ENCODE measurements around the gene CHRNB1.

CHRNB1 gene

DNA sequence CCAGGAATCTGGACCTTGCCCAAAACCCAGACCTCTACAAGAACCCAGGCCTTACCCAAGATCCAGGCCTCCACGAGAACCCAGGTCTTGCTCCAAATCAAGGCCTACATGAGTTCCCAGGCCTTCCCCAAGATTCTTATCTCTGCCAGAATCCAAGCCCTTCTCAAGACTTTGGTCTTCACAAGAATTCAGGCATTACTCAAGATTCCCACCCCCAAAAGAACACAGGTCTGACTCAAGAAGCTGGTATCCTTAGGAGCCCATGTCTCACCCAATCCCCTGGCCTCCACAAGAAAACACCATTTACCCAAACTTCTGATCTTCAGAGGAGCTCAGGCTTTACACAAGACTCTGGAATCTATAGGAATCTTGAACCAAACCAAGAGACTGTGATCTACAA, 13.6 kb upstream of the CHRNB1 start:
- FAIRE-seq (no peak), DNase-seq (ENCODE audit: insufficient read length) (no peak)
- TF ChIP-seq TAF1 (IDR thresholded peaks at IDR 0.05; ENCODE audit: borderline replicate concordance, low read depth, low read length), result no peak
- TF ChIP-seq POLR2A (IDR thresholded peaks at IDR 0.05; ENCODE audit: low read depth, low read length), result no peak
- no peak for TF ChIP-seq POLR2AphosphoS5 (IDR thresholded peaks at IDR 0.05; ENCODE audit: low read depth, low read length)

DNA sequence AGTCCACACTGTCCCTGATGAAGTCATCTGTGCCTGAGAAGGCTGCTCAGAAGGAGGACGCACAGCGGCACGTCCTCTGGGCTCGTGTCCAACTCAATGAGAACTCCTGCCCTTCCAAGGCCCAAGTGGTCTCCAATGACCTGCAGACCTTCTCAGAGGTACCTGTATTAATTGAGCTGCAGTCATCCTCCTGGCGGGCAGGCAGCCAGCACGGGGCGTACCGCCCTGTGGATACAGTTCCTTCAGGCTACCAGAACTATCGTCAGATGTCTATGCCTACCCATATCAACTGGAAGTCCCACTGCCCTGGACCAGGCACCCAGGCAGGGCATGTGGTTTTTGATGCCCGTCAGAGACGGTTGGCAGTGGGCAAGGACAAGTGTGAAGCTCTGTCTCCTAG, 12.6 kb upstream of the CHRNB1 start:
- DNase-seq (ENCODE audit: insufficient read length) (no peak), FAIRE-seq (no peak)
- TF ChIP-seq POLR2AphosphoS5 (IDR thresholded peaks at IDR 0.05; ENCODE audit: low read depth, low read length) (no peak), POLR2A (IDR thresholded peaks at IDR 0.05; ENCODE audit: low read depth, low read length) (no peak), TAF1 (IDR thresholded peaks at IDR 0.05; ENCODE audit: borderline replicate concordance, low read depth, low read length) (no peak)

DNA sequence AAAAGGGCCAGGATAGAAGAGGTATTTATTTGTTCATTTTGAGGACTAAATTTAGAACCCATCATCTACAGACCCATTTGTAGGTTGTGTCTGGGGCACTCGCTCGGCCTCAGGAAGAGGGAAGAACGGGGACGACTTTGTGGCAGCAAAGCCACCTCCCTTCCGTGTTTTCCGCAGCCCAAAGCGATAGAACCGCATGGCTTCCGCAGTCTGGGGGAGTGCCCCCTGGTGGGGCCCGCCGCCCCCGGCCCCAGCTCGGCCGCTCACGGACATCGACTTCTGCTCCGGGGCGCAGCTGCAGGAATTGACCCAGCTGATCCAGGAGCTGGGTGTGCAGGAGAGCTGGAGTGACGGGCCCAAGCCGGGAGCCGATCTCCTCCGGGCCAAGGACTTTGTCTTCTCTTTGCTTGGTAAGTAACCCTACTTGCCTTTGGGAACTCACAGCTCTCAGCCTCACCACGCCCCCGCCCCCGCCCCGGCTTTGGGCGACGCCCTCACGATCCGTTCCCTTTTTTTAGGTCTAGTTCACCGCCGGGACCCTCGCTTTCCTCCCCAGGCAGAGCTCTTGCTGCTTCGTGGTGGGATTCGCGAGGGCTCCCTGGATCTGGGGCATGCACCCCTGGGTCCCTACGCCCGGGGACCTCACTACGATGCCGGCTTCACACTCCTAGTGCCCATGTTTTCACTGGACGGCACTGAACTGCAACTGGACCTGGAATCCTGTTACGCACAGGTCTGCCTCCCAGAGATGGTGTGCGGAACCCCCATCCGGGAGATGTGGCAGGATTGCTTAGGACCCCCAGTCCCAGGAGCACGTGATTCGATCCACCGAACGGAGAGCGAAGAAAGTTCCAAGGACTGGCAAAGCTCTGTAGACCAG, 8.9 kb upstream of the CHRNB1 start:
- TF ChIP-seq POLR2AphosphoS5 (IDR thresholded peaks at IDR 0.05; ENCODE audit: low read depth, low read length) (no peak), POLR2A (IDR thresholded peaks at IDR 0.05; ENCODE audit: low read depth, low read length) (peak; percentile 40; the same call in 1 of the 2 replicates)
- FAIRE-seq (no peak), DNase-seq (ENCODE audit: insufficient read length) (no peak)

DNA sequence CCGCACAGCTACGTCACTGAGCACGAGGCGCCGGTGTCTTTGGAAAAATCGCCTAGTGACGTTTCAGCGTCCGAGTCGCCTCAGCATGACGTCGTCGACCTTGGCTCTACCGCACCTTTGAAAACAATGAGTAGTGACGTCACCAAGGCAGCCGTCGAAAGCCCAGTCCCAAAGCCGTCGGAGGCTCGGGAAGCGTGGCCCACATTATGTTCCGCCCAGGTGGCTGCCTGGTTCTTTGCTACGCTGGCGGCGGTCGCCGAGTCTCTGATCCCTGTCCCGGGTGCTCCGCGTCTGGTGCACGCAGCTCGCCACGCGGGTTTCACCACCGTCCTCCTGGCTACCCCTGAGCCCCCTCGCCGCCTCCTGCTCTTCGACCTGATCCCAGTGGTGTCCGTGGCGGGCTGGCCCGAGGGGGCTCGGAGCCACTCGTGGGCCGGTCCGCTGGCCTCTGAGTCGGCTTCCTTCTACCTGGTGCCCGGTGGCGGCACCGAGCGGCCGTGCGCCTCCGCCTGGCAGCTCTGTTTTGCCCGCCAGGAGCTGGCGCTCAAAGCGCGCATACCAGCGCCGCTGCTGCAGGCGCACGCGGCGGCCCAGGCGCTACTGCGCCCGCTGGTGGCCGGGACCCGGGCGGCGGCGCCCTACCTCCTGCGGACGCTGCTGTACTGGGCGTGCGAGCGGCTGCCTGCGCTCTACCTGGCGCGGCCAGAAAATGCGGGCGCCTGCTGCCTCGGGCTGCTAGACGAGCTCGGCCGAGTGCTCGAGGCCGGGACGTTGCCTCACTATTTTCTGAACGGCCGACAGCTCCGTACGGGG, 8.1 kb upstream of the CHRNB1 start:
- TF ChIP-seq POLR2A (IDR thresholded peaks at IDR 0.05; ENCODE audit: low read depth, low read length) (no peak), TAF1 (IDR thresholded peaks at IDR 0.05; ENCODE audit: borderline replicate concordance, low read depth, low read length) (no peak), POLR2AphosphoS5 (IDR thresholded peaks at IDR 0.05; ENCODE audit: low read depth, low read length) (no peak)
- FAIRE-seq, result peak; percentile 80
- DNase-seq (ENCODE audit: insufficient read length), result no peak

DNA sequence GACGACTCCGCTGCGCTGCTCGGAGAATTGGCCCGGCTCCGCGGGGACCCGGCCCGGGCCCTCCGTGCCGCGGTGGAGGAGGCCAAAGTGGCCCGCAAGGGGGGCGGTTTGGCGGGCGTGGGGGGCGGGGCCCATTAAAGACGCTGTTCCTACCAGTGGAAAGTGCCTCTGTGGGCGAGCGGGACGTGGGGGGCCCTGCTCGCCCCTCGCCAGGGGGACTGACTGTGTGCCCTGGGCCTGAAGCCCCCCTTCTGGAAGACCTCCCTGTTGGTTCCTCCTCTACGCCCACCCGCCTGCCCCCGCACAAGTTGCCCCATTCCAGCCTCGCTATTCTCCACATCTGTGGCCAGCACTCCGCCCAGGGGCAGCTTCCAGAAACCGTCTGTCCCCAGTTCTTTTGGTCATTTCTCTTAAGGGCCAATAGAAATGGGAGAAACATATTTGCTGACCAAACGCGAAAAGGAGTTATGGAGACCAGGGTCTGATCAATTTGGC, 7.4 kb upstream of the CHRNB1 start:
- TF ChIP-seq TAF1 (IDR thresholded peaks at IDR 0.05; ENCODE audit: borderline replicate concordance, low read depth, low read length) (no peak), POLR2AphosphoS5 (IDR thresholded peaks at IDR 0.05; ENCODE audit: low read depth, low read length) (no peak), POLR2A (IDR thresholded peaks at IDR 0.05; ENCODE audit: low read depth, low read length) (no peak)
- no peak for FAIRE-seq
- DNase-seq (ENCODE audit: insufficient read length), result no peak

DNA sequence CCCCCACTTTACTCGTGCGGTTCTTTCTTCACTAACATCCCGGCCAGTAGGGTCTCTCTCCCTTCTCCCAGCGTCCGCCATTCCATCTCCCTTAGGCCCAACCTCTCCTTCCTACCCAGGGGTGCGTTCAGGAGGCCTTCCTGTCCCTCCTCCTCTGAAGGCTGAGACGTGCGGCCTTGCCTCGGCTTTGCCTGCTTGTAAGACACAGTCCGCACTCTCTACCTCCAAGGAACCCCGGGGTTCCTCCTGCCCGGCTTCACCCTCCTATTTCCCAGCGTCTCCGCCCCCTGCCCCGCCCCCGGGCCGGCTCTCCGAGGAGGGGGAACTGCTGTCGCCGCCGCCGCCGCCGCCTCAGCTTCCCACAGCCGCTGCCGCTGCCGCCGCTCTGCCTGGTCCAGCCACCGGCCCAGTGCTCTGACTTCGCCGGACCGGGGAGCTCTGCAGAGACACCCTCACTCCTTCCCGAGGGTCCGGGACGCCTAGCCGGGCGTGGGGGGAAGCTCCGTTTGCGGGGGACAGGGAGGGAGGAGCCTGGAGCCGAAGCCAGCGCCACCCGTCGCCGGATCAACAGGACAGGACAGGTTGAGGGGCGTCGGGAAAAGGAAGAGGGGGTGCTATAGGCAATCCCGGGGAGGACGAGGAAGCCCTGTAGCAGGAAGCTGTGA, 6.8 kb upstream of the CHRNB1 start:
- FAIRE-seq (no peak), DNase-seq (ENCODE audit: insufficient read length) (no peak)
- TF ChIP-seq TAF1 (IDR thresholded peaks at IDR 0.05; ENCODE audit: borderline replicate concordance, low read depth, low read length) (no peak), POLR2A (IDR thresholded peaks at IDR 0.05; ENCODE audit: low read depth, low read length) (no peak), POLR2AphosphoS5 (IDR thresholded peaks at IDR 0.05; ENCODE audit: low read depth, low read length) (no peak)

DNA sequence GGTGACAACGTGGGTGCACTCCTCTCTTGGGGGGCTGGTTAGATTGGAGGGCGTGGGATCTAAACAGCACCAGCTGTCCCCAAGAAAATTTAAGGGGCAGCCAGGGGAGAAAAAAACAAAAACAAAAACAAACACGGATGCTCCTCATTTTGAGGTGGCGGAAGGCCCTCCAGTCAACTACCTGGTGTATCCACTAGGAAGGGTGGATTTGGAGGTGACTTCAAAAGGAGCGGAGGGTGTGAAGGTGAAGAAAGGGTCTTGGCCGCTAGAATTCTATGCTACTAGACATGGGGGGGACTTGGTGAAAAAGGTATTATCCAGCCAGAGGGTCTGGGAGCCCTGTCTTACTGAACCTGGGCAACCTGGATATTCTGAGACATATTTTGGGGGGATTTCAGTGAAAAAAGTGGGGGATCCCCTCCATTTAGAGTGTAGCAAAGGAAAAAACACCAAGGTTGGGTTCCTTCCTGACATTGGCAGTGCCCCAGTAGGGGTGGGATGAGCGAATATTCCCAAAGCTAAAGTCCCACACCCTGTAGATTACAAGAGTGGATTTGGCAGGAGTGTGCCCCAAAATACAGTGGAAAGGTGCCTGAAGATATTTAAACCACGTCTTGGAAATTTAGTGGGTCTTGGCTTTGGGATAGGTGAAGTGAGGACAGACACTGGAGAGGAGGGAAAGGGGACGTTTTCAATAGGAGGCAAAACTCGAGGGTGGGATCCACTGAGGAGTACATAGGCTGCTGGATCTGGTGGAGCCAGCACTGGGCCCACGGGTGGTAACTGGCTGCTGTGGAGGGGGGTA, 6.0 kb upstream of the CHRNB1 start:
- TF ChIP-seq POLR2AphosphoS5 (IDR thresholded peaks at IDR 0.05; ENCODE audit: low read depth, low read length), result no peak
- no peak for TF ChIP-seq POLR2A (IDR thresholded peaks at IDR 0.05; ENCODE audit: low read depth, low read length)
- no peak for TF ChIP-seq TAF1 (IDR thresholded peaks at IDR 0.05; ENCODE audit: borderline replicate concordance, low read depth, low read length)
- DNase-seq (ENCODE audit: insufficient read length), result no peak
- peak; percentile 24 for FAIRE-seq

DNA sequence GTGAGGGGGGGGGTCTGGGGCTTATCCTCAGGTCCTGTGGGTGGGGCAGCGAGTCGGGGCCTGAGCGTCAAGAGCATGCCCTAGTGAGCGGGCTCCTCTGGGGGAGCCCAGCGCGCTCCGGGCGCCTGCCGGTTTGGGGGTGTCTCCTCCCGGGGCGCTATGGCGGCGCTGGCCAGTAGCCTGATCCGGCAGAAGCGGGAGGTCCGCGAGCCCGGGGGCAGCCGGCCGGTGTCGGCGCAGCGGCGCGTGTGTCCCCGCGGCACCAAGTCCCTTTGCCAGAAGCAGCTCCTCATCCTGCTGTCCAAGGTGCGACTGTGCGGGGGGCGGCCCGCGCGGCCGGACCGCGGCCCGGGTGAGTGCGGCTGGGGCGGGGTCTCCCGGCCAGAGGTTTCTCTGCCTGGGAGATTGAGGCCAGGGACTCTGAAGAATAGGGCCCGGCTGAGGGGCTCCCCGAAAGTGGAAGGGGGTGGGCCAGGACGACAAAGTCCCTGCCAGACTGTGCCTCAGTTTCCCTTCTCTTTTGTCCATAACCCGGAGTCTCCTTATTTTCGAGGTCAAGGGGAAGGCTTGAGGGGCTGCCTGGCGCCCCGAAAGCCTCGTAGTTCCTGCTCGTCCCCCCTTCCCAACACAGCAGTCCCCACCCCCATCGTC, 5.3 kb upstream of the CHRNB1 start, which contains the start of gene FGF11:
FGF11 (plus strand) TSS at position 51 of the 651 bp plus-strand sequence; CDS start at position 160, 109 bp downstream.
- DNase-seq (ENCODE audit: insufficient read length) (no peak), FAIRE-seq (no peak)
- TF ChIP-seq POLR2A (IDR thresholded peaks at IDR 0.05; ENCODE audit: low read depth, low read length) (no peak), TAF1 (IDR thresholded peaks at IDR 0.05; ENCODE audit: borderline replicate concordance, low read depth, low read length) (no peak), POLR2AphosphoS5 (IDR thresholded peaks at IDR 0.05; ENCODE audit: low read depth, low read length) (no peak)

DNA sequence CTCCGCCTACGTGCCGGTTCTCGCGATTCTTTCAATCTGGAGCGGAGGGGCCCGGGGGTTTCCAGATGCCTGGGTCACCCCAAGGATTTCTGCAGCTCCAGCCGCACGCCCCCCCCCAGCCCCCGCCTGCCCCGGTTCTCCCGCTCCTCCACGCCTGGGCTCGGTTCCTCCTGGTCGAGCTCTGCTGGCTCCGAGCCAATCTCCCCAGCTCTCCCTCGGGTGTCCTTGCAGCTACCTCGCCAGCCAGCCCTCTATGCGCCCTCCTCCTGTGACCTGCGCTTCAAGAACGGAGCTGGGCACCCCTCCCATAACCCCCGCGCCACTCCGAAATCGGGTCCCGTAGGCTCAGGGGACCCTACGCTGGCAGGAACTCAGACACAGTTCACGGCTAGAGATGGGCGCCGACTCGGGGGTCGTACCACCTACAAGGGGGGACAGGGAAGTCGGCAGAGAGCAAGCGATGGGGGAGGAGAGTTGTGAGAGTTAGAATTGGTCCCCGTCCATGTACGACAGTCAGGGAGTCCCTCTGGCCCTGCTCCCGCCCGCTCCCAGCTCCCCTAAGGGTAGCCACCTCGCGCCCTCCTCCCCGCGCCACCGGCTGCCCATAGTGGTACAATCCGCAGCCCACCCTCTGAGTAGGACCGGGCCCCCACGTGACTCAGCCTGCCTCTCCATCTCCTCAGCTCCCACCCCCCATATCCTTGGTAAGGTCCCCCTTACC, 4.6 kb upstream of the CHRNB1 start:
- FAIRE-seq (peak; percentile 84), DNase-seq (ENCODE audit: insufficient read length) (no peak)
- TF ChIP-seq POLR2AphosphoS5 (IDR thresholded peaks at IDR 0.05; ENCODE audit: low read depth, low read length), result no peak
- TF ChIP-seq TAF1 (IDR thresholded peaks at IDR 0.05; ENCODE audit: borderline replicate concordance, low read depth, low read length), result no peak
- TF ChIP-seq POLR2A (IDR thresholded peaks at IDR 0.05; ENCODE audit: low read depth, low read length), result no peak
